Colon (tissue), 2 donors: ENCODE measurements around the gene CLCNKA.
"Not testable (repeated sequence)": the region's sequence is repeated elsewhere in the genome, so short reads cannot be mapped to it uniquely, and the experiment has no call there.

Experiments
- FAIRE-seq: peaks from 2 replicates; lab custom pipeline; 2012; peaks lifted over from hg19 to GRCh38; lab: Jason Lieb, UNC
- donor health status: control.
- donor health status: control.

CLCNKA gene

GRCh38 chr1:16017461-16018303 lies 4.2 kb upstream of the CLCNKA start, which contains the start of gene HSPB7:
HSPB7 (minus strand) TSS chr1:16018043; CDS start chr1:16017963, 80 bp downstream.
- FAIRE-seq: no peak

- no peak for FAIRE-seq
Measured at GRCh38 chr1:16018308-16018707, 3.5 kb upstream of the CLCNKA start.

GRCh38 chr1:16018749-16019643 lies 2.8 kb upstream of the CLCNKA start:
- no peak for FAIRE-seq

GRCh38 chr1:16019644-16020277 lies 2.1 kb upstream of the CLCNKA start:
- FAIRE-seq: no peak

DNA sequence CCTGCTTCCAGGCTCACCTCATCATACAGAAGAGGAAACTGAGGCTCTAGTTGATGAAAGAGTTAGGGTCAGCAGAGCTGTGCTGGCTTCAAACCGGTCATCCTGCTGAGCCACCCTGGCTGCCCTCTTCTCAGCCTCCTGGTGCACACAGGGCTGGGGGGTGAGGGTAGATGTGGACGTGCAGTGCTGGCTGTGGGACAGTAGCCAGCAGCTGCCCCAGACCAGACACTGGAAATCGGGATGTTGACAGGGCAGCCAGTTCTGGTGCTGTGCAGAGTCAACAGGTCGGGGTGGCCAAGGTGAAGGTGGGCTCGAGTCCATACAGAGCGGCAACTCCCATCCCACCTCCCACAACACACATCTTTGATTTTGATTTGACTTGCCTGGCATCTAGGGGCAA lies 1.5 kb upstream of the CLCNKA start:
- FAIRE-seq: no peak

GRCh38 chr1:16020878-16021277 lies 958 bp upstream of the CLCNKA start:
- not testable (repeated sequence) for FAIRE-seq

DNA sequence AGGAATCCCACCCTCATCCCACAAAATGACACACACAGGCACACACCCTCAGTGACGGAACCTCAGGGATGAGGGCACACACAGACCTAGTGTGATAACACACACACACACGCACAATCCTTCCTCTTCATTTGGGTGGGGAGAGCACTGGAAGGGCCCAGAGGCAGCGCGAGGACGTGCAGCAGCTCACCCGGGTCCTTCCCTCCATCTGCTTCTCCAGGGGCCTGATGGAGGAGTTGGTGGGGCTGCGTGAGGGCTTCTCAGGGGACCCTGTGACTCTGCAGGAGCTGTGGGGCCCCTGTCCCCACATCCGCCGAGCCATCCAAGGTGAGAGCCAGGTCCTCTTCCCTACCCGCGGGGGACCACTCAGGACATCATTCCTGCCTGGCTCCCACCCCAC lies 557 bp downstream of the CLCNKA start:
- no peak for FAIRE-seq

DNA sequence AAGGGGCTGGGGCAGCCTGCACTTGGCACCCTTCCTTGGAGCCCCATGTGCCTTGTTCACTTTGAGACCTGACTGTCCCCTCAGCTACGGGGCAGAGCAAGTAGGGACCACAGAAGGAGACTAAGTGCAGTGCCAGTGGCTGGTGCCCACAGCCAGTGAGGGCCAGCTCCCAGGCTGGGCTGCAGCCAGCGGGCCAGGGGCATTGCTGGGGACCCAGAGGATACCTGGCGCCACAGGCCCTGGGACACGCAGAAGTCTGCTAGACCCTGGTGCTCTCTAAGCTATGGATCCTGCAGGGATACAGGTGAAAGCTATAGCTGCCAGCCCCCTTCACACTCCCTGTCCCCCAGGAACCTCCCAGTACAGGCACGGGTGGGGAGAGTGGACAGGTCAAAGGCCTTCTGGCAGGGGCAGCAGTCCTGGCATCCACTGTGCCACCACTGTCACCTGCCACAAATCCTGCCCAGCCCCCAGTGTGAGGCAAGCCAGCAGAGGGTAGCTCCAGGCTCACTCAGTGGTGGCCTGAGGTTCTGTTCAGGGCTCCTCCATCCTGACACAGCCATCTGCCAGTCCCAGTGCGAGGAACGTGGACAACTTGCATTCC lies 1.3 kb downstream of the CLCNKA start:
- FAIRE-seq: no peak

- not testable (repeated sequence) for FAIRE-seq
Measured at GRCh38 chr1:16026302-16026701, 4.5 kb downstream of the CLCNKA start.

DNA sequence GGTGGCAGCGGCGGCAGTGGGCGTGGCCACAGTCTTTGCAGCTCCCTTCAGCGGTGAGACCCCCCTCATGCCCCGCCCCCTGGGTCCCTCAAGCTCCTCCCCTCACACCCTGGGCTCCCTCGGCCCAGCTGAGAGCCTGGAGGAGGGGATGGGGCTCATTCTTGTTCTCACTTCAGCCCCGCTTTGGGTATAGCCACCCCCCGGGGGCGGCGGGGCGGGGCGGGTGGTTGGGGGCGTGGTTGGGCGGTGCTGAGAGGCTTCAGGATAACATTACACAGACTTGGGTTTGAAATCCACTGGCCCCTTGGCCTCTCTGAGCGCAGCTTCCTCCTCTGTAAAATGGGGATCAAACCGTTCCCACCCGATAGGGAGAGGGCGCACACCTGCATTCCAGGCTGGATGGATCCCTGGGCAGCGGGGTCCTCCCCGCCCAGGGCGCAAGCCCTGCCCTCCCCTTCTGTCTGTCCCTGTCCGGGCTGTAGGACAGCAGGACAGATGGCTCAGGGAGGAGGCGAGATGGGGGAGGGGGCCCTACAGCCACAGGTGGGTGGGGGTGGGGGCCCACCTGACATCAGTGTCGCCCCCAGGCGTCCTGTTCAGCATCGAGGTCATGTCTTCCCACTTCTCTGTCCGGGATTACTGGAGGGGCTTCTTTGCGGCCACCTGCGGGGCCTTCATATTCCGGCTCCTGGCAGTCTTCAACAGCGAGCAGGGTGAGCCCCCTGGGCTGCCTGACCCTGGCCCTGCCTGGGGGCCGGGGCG lies 5.1 kb downstream of the CLCNKA start:
- FAIRE-seq: no peak

DNA sequence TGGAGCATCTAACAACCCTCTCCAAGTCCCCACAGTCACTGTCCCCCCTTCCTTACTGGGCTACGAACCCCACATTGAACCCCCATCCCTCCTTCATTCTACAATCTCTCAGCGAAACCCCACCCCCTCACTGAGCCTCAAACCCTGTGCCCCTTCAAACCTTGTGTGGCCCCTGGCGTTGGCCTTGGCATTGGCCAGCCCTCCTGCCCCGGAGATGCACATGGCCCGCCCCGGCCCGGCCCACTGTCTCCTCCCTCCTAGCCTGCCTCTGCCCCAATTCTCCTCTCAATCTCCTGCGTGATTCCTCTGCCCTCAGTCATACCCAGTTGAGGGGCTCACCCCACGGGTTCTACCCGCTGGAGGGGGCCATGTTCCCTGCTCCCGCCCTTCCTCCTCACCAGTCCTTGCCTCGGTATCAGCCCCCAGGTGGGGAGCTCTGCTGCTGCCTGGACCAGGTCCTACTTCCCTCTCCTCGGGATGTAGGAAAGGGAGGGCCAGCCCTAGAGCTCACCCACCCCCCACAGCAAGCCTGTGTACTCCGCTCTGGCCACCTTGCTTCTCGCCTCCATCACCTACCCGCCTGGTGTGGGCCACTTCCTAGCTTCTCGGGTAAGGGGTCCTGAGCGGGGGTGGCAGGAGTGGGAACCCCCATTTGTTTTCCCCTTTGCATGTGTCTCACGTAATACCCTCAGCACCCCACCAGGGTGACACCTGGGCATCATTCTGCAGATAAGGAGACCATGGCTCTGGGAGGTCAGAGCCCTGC lies 6.6 kb downstream of the CLCNKA start:
- no peak for FAIRE-seq

GRCh38 chr1:16029003-16029268 lies 7.1 kb downstream of the CLCNKA start:
- not testable (repeated sequence) for FAIRE-seq

DNA sequence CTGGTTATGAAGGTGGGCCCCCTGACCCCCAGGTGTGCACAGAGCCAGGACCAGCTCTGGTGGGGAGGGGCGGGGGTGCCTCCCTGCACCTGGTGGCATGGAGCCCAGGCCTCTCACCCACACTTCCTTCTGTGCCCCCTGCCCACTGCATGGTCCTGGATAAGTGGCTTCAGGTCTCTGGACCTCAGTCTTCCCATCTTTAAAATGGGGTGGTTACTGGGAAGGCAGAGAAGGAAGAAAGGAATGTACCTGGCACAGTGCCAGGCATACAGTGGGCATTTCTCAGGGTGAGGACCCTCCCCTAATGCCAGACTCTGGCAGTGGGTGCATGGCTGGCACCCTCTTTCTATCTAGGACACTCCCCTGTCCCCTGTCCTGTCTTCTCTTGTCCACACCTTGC lies 7.5 kb downstream of the CLCNKA start:
- FAIRE-seq: no peak

- FAIRE-seq: no peak
Measured at GRCh38 chr1:16031551-16031950, 9.7 kb downstream of the CLCNKA start.

DNA sequence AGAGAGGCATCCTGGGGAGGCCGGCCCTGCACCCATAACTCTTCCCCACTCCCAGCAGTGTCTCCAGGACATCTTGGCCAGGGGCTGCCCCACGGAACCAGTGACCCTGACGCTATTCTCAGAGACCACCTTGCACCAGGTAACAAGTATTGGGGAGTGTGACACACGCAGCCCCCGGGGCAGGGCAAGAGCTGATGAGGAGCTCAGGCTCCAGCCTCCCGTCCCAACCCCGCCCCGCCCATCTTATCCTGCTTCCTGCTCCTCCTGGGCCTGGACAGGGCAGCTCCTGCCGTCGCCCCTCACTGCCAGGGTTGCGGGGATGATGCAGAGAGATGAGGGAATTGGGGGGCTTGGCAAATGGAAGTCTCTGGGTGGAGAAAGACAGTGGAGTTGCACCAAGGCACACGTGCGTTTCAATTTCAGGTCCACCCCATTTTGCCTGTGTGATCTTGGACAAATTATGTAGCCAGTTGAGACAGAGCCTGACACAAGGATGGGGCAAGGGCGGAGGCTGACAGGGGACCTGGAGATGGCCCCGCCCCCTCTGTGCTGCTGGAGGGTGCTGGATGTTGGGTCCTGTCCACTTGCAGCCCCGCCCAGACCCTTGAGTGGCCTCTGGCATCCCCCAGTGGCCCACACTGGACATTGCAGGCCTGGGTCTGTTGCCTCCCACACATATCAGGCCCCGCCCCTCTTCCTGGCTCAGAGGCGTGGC lies 10.7 kb downstream of the CLCNKA start:
- FAIRE-seq: no peak

DNA sequence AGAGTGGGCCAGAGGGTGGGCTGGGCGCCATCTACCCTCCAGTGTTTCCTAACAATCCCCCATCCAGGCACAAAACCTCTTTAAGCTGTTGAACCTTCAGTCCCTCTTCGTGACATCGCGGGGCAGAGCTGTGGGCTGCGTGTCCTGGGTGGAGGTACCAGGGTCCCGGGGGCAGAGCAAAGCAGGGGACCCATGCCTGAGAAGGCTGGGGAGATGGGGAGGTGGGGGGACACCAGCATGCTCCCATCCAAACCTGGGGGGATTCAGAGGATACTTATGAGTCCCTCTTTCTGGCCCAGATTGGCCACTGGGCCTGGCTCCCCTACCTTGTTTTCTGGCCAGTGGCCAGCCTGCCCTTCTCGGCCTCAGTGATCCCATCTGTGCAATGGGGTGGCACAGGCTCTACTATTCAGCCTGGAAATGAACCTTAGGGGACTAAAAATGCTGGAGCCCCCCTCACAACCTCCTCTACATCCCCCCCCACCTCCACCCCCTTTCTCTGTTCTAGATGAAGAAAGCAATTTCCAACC lies 11.3 kb downstream of the CLCNKA start:
- not testable (repeated sequence) for FAIRE-seq

DNA sequence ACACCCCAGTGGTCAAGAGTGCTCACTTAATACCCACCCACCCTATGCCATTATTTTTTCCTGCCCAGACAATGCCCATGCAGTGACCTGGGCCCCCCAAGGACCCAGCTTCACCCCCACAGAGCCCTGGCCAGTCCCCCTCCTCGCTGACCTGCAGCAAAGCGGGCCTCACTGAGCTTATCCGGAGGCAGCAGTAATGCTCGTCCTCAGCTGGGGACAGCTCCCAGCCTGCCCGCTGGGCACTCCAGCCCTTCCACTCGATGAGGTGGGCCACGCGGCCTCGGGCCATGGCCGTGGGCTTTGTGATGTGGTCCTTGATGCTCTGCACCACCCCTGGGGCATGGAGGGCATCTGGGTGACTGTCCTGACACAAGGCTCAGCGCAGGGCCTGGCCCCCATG lies 14.6 kb downstream of the CLCNKA start:
- not testable (repeated sequence) for FAIRE-seq

DNA sequence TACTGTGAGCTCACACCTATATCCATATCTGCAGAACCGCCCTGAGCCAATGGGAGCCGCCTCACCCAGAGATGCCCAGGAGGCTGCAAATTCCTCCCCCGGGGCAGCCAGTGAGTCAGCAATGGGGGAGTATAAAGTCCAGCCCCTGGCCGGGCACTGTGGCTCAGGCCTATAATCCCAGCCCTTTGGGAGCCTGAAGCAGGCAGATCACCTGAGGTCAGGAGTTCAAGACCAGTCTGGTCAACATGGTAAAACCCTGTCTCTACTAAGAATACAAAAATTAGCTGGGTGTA lies 16.7 kb downstream of the CLCNKA start:
- FAIRE-seq: no peak

- not testable (repeated sequence) for FAIRE-seq
Measured at GRCh38 chr1:16039871-16040270, 18.0 kb downstream of the CLCNKA start.

DNA sequence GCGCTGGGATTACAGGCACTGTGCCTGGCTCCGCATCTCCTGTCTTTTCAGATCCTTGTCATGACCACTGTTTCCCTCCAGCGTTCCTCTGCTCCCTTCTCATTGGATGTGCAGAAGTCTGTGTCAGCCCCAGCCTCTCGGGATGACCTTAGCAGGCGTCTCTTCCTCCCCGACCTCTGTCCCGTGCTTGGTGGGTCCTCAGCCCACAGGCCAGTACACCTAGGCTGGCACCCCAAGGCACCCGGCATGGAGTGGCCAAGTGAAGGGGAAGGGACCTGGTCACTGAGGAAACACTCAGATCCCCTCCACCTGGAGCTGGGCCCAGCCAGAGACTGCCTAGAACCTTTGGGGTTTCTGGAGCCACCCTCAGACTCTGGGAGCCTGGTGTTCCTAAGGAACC lies 19.4 kb downstream of the CLCNKA start:
- no peak for FAIRE-seq
